WTC11 (cell line): ENCODE data around the gene TPK1. TPM values are rescaled to one million over a fixed set of nuclear protein-coding genes. Genes with fewer than 3 reads are reported as not detected.

Experiments
- ATAC-seq: fragments of 200-7000 bp; cut with Tn5 transposase; 2 replicates; pipeline ENCODE4 v1.10.0; 2021; ENCODE audit warnings: mild to moderate bottlenecking, moderate library complexity
- CTCF ChIA-PET: fragments of 300-600 bp; sonication (Branson Sonifier 250); formaldehyde crosslinking; loops from one replicate; lab custom pipeline; 2021; ENCODE audit warnings: antibody characterized with exemption; lab: Charles Lee
- POLR2A ChIA-PET: fragments of 350-600 bp; sonication (Branson Sonifier 250); formaldehyde crosslinking; loops from one replicate; lab custom pipeline; 2021; ENCODE audit warnings: antibody characterized with exemption; lab: Charles Lee
- DNase-seq: peaks from one replicate; pipeline ENCODE4 v3.0.0; 2021; ENCODE audit warnings: low spot score
- H3K27ac Mint-ChIP-seq: 2 replicates; pipeline ENCODE4 v1.8.0; 2021; ENCODE audit warnings: mixed read lengths
- H3K27me3 Mint-ChIP-seq: 2 replicates; pipeline ENCODE4 v1.8.0; 2021; ENCODE audit warnings: low read depth, mild to moderate bottlenecking, moderate library complexity, mixed read lengths
- H3K36me3 Mint-ChIP-seq: 2 replicates; pipeline ENCODE4 v1.8.0; 2021; ENCODE audit warnings: mixed read lengths
- H3K4me1 Mint-ChIP-seq: 2 replicates; pipeline ENCODE4 v1.8.0; 2022; ENCODE audit warnings: mixed read lengths
- H3K4me3 Mint-ChIP-seq: 2 replicates; pipeline ENCODE4 v1.8.0; 2021; ENCODE audit warnings: mild to moderate bottlenecking, moderate library complexity, mixed read lengths
- H3K9me3 Mint-ChIP-seq: 2 replicates; pipeline ENCODE4 v1.8.0; 2021; ENCODE audit warnings: mixed read lengths
- CBFB ChIP-seq: sonication (generic); formaldehyde crosslinking; IDR thresholded peaks from 2 replicates; pipeline ENCODE4 v1.8.1; 2022; ENCODE audit warnings: mild to moderate bottlenecking, low read depth, missing genetic modification reagents
- ERG ChIP-seq: fragments of 250-450 bp; sonication (Bioruptor Pico); IDR thresholded peaks from 2 replicates; pipeline ENCODE4 v1.8.0; 2021; ENCODE audit warnings: mild to moderate bottlenecking
- ESRRA ChIP-seq: sonication (generic); formaldehyde crosslinking; IDR thresholded peaks from 2 replicates; pipeline ENCODE4 v1.8.1; 2022; ENCODE audit warnings: mild to moderate bottlenecking, missing genetic modification reagents, borderline replicate concordance
- FOXK1 ChIP-seq: sonication (generic); formaldehyde crosslinking; IDR thresholded peaks from 2 replicates; pipeline ENCODE4 v1.8.0; 2022; ENCODE audit warnings: mild to moderate bottlenecking, moderate library complexity, missing genetic modification reagents
- GABPB1 ChIP-seq: sonication (generic); formaldehyde crosslinking; IDR thresholded peaks from 2 replicates; pipeline ENCODE4 v1.8.1; 2023; ENCODE audit warnings: mild to moderate bottlenecking, missing genetic modification reagents
- JAZF1 ChIP-seq: fragments of 250-450 bp; sonication (Bioruptor Pico); IDR thresholded peaks from 2 replicates; pipeline ENCODE4 v1.9.0; 2021; ENCODE audit warnings: moderate library complexity, mild to moderate bottlenecking, inconsistent platforms
- KAT7 ChIP-seq: sonication (generic); formaldehyde crosslinking; IDR thresholded peaks from 2 replicates; pipeline ENCODE4 v1.8.1; 2023; ENCODE audit warnings: missing genetic modification reagents, mild to moderate bottlenecking, borderline replicate concordance
- MYBL2 ChIP-seq: sonication (generic); formaldehyde crosslinking; IDR thresholded peaks from 2 replicates; pipeline ENCODE4 v1.8.1; 2023; ENCODE audit warnings: mild to moderate bottlenecking, moderate library complexity, missing genetic modification reagents
- NR2C2 ChIP-seq: sonication (generic); formaldehyde crosslinking; IDR thresholded peaks from 2 replicates; pipeline ENCODE4 v1.8.0; 2022; ENCODE audit warnings: mild to moderate bottlenecking, missing genetic modification reagents
- SMAD4 ChIP-seq: sonication (generic); formaldehyde crosslinking; IDR thresholded peaks from 2 replicates; pipeline ENCODE4 v1.8.0; 2022; ENCODE audit warnings: mild to moderate bottlenecking, missing genetic modification reagents
- SP1 ChIP-seq: sonication (generic); formaldehyde crosslinking; conservative IDR thresholded peaks from 2 replicates; pipeline ENCODE4 v1.8.1; 2022; ENCODE audit warnings: missing genetic modification reagents
- TCF7 ChIP-seq: sonication (generic); formaldehyde crosslinking; IDR thresholded peaks from 2 replicates; pipeline ENCODE4 v1.8.0; 2022; ENCODE audit warnings: mild to moderate bottlenecking, low read depth, missing genetic modification reagents, moderate library complexity
- ZBTB43 ChIP-seq: sonication (generic); formaldehyde crosslinking; IDR thresholded peaks from 2 replicates; pipeline ENCODE4 v1.8.1; 2023; ENCODE audit warnings: mild to moderate bottlenecking, missing genetic modification reagents
- ZNF263 ChIP-seq: sonication (generic); formaldehyde crosslinking; IDR thresholded peaks from 2 replicates; pipeline ENCODE4 v1.8.1; 2022; ENCODE audit warnings: low read depth, mild to moderate bottlenecking, moderate library complexity, missing genetic modification reagents
- ZSCAN18 ChIP-seq: fragments of 250-450 bp; sonication (Bioruptor Pico); IDR thresholded peaks from 2 replicates; pipeline ENCODE4 v2.1.2; 2022; ENCODE audit warnings: mild to moderate bottlenecking, moderate library complexity
- total RNA-seq: library from RNA; stranded (reverse); gene quantifications from 3 replicates; pipeline ENCODE4 v1.2.3, GENCODE V29; 2021
- TF ChIP-seq, protein P1 (sequence below): fragments of 250-450 bp; sonication (Bioruptor Pico); conservative IDR thresholded peaks from 2 replicates; pipeline ENCODE4 v1.9.0; 2021; ENCODE audit warnings: mild to moderate bottlenecking
- TF ChIP-seq, protein P2 (sequence below): sonication (generic); formaldehyde crosslinking; IDR thresholded peaks from 2 replicates; pipeline ENCODE4 v1.8.1; 2023; ENCODE audit warnings: mild to moderate bottlenecking, moderate library complexity, missing genetic modification reagents
- TF ChIP-seq, protein P3 (sequence below): fragments of 250-450 bp; sonication (Bioruptor Pico); IDR thresholded peaks from 2 replicates; pipeline ENCODE4 v1.9.0; 2021; ENCODE audit warnings: mild to moderate bottlenecking
- TF ChIP-seq, protein P4 (sequence below): sonication (generic); formaldehyde crosslinking; IDR thresholded peaks from 2 replicates; pipeline ENCODE4 v1.8.0; 2022; ENCODE audit warnings: mild to moderate bottlenecking, missing genetic modification reagents

Gene TPK1
- total RNA-seq, 1 experiment from 2014 or later, result 2.7 TPM

DNA sequence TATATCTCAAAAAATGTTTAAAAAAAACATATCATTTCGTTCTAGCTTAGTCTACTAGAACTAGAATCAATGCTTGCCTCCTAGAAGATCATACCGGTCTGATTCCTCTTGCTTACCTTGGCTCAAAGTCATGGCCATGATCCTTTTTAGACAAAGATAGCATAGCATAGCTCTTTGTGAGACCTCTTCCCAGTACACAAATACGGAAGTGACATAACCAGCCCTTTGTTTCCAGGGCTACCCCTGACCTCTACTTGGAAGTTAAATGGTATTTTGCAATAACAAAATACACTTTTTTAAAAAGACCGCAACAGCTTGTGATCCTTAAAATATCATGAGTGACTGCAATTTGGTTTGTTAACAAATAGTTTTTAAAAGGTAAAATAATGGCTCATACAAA, 301.7 kb downstream of the TPK1 start (continued):
- TF ChIP-seq, protein P1, sequence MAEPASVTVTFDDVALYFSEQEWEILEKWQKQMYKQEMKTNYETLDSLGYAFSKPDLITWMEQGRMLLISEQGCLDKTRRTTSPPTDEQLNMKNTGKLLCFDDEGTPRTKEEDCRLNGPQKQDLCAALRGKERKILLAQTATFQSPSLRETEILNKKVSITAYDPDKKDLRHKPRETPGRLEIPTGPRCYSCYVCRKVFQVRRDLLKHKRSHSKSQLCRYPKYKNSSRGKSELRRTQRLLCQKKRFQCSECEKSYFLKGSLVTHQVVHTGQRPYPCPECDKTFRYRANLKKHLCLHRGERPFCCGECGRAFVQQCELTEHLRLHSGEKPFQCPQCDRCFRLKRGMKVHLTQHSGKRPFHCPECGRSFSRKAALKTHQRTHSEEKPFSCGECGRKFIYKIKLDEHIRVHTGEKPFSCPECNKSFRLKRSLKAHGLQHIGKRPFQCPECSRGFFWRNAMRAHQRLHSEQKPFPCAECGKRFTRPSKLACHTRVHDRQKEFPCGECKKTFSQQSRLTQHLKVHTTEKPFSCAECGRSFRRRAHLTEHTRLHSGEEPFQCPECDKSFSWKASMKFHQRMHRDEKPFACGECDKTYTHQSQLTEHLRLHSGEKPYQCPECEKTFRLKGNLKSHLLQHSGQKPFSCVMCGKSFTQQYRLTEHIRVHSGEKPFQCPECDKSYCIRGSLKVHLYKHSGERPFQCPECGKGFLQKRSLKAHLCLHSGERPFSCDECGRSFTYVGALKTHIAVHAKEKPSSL (CRISPR knock-in tag), result no peak
- TF ChIP-seq ZNF263 (CRISPR knock-in tag) (no peak), MYBL2 (CRISPR knock-in tag) (no peak)

GRCh38 chr7:144531181-144531580, 304.7 kb downstream of the TPK1 start:
- TF ChIP-seq ZBTB43 (CRISPR knock-in tag) (no peak), ERG (CRISPR knock-in tag) (no peak), ESRRA (CRISPR knock-in tag) (no peak), CBFB (CRISPR knock-in tag) (no peak), NR2C2 (CRISPR knock-in tag) (no peak), ZNF263 (CRISPR knock-in tag) (no peak), KAT7 (no peak), FOXK1 (CRISPR knock-in tag) (no peak), JAZF1 (CRISPR knock-in tag) (no peak), SMAD4 (CRISPR knock-in tag) (no peak), TCF7 (no peak), GABPB1 (CRISPR knock-in tag) (no peak), ZSCAN18 (CRISPR knock-in tag) (no peak), SP1 (no peak)
- TF ChIP-seq, protein P2, sequence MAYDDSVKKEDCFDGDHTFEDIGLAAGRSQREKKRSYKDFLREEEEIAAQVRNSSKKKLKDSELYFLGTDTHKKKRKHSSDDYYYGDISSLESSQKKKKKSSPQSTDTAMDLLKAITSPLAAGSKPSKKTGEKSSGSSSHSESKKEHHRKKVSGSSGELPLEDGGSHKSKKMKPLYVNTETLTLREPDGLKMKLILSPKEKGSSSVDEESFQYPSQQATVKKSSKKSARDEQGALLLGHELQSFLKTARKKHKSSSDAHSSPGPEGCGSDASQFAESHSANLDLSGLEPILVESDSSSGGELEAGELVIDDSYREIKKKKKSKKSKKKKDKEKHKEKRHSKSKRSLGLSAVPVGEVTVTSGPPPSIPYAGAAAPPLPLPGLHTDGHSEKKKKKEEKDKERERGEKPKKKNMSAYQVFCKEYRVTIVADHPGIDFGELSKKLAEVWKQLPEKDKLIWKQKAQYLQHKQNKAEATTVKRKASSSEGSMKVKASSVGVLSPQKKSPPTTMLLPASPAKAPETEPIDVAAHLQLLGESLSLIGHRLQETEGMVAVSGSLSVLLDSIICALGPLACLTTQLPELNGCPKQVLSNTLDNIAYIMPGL (CRISPR knock-in tag), result no peak
- TF ChIP-seq, protein P3, sequence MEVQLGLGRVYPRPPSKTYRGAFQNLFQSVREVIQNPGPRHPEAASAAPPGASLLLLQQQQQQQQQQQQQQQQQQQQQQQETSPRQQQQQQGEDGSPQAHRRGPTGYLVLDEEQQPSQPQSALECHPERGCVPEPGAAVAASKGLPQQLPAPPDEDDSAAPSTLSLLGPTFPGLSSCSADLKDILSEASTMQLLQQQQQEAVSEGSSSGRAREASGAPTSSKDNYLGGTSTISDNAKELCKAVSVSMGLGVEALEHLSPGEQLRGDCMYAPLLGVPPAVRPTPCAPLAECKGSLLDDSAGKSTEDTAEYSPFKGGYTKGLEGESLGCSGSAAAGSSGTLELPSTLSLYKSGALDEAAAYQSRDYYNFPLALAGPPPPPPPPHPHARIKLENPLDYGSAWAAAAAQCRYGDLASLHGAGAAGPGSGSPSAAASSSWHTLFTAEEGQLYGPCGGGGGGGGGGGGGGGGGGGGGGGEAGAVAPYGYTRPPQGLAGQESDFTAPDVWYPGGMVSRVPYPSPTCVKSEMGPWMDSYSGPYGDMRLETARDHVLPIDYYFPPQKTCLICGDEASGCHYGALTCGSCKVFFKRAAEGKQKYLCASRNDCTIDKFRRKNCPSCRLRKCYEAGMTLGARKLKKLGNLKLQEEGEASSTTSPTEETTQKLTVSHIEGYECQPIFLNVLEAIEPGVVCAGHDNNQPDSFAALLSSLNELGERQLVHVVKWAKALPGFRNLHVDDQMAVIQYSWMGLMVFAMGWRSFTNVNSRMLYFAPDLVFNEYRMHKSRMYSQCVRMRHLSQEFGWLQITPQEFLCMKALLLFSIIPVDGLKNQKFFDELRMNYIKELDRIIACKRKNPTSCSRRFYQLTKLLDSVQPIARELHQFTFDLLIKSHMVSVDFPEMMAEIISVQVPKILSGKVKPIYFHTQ (CRISPR knock-in tag), result no peak
- TF ChIP-seq, protein P4, sequence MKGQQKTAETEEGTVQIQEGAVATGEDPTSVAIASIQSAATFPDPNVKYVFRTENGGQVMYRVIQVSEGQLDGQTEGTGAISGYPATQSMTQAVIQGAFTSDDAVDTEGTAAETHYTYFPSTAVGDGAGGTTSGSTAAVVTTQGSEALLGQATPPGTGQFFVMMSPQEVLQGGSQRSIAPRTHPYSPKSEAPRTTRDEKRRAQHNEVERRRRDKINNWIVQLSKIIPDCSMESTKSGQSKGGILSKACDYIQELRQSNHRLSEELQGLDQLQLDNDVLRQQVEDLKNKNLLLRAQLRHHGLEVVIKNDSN, result no peak
- TF ChIP-seq, all 79 proteins: peak for 0
- Mint-ChIP-seq H3K9me3 (peaks cover 18% of the 10 kb centered on the region), H3K4me1 (peaks cover 27% of the 10 kb centered on the region), H3K4me3 (no peak overlapping the region), H3K27ac (no peak overlapping the region), H3K27me3 (peaks cover 17% of the 10 kb centered on the region), H3K36me3 (peaks cover 8% of the 10 kb centered on the region)
- DNase-seq, result no peak
- no peak for ATAC-seq
- ChIA-PET CTCF (no interaction called here), POLR2A (interaction anchor here (0.7 kb wide), 1 partner anchor 53 kb away, joined by 3 read pairs; no protein-coding TSS in a partner anchor)
